Hepatocyte (in vitro differentiated cells): ENCODE results near the gene TBC1D32. TPM values are rescaled to one million over a fixed set of nuclear protein-coding genes. Genes with fewer than 3 reads are reported as not detected.

Source experiments
- DNase-seq: peaks from one replicate; pipeline ENCODE4 v3.0.0-alpha.2; 2016; ENCODE audit warnings: low spot score
- H2AFZ ChIP-seq: fragments of 200-600 bp; sonication (generic); 2 replicates; pipeline ENCODE4 v1.6.0; 2016; ENCODE audit warnings: antibody characterized with exemption, mild to moderate bottlenecking
- H3K27ac ChIP-seq: fragments of 200-600 bp; sonication (generic); 2 replicates; pipeline ENCODE4 v1.5.1; 2016; ENCODE audit warnings: mild to moderate bottlenecking
- H3K27me3 ChIP-seq: fragments of 200-600 bp; sonication (generic); 2 replicates; pipeline ENCODE4 v1.6.1; 2016
- H3K36me3 ChIP-seq: fragments of 200-600 bp; sonication (generic); replicated peaks from 2 replicates; pipeline ENCODE4 v1.5.1; 2016; ENCODE audit warnings: low read depth; ENCODE audit not compliant: insufficient read depth
- H3K4me1 ChIP-seq: fragments of 200-600 bp; sonication (generic); 2 replicates; pipeline ENCODE4 v1.5.1; 2016; ENCODE audit warnings: mild to moderate bottlenecking, moderate library complexity; ENCODE audit not compliant: insufficient read depth
- H3K4me2 ChIP-seq: fragments of 200-600 bp; sonication (generic); 2 replicates; pipeline ENCODE4 v1.6.0; 2016
- H3K4me3 ChIP-seq: fragments of 200-600 bp; sonication (generic); 2 replicates; pipeline ENCODE4 v1.5.1; 2016; ENCODE audit warnings: mild to moderate bottlenecking
- H3K79me2 ChIP-seq: fragments of 200-600 bp; sonication (generic); 2 replicates; pipeline ENCODE4 v1.6.0; 2017; ENCODE audit warnings: mild to moderate bottlenecking
- H3K9me2 ChIP-seq: fragments of 200-600 bp; sonication (generic); replicated peaks from 2 replicates; pipeline ENCODE4 v1.6.0; 2017; ENCODE audit warnings: mild to moderate bottlenecking; ENCODE audit not compliant: insufficient read depth
- H3K9me3 ChIP-seq: fragments of 200-600 bp; sonication (generic); 2 replicates; pipeline ENCODE4 v1.5.1; 2016; ENCODE audit warnings: low read depth, mild to moderate bottlenecking
- H4K20me1 ChIP-seq: fragments of 200-600 bp; sonication (generic); 2 replicates; pipeline ENCODE4 v1.6.0; 2016; ENCODE audit warnings: mild to moderate bottlenecking; ENCODE audit not compliant: insufficient read depth, poor library complexity, severe bottlenecking
- EZH2 ChIP-seq: fragments of 200-600 bp; sonication (generic); IDR thresholded peaks from 2 replicates; pipeline ENCODE4 v1.6.1; 2016; ENCODE audit warnings: antibody characterized with exemption, mild to moderate bottlenecking, borderline replicate concordance
- EZH2phosphoT487 ChIP-seq: fragments of 200-600 bp; sonication (generic); IDR thresholded peaks from one replicate; pipeline ENCODE4 v1.6.1; 2018; ENCODE audit warnings: antibody characterized with exemption, mild to moderate bottlenecking, low read depth, moderate library complexity; ENCODE audit not compliant: unreplicated experiment, severe bottlenecking
- WGBS: methylation state at CpG from one replicate; pipeline ENCODE4 v1.1.6; 2016; ENCODE audit warnings: low lambda C conversion rate; ENCODE audit errors: missing lambda C conversion rate; 5-methylcytosine and 5-hydroxymethylcytosine counted together
- polyA plus RNA-seq: library from polyadenylated mRNA; unstranded; fragments of >200 nt; fragmentation: Nextera tagmentation; extraction: Ambion mirVana; gene quantifications from 2 replicates; pipeline ENCODE4 v1.2.1, GENCODE V29; 2016
- total RNA-seq: library from RNA; depleted of rRNA; stranded (reverse); fragments of >200 nt; gene quantifications from 2 replicates; pipeline ENCODE4 v1.2.3, GENCODE V29; 2014
- TF ChIP-seq, protein P1 (sequence below): fragments of 200-600 bp; sonication (generic); IDR thresholded peaks from 2 replicates; pipeline ENCODE4 v1.5.1; 2016; ENCODE audit warnings: antibody characterized with exemption, mild to moderate bottlenecking; ENCODE audit not compliant: poor library complexity

The TBC1D32 gene, protein sequence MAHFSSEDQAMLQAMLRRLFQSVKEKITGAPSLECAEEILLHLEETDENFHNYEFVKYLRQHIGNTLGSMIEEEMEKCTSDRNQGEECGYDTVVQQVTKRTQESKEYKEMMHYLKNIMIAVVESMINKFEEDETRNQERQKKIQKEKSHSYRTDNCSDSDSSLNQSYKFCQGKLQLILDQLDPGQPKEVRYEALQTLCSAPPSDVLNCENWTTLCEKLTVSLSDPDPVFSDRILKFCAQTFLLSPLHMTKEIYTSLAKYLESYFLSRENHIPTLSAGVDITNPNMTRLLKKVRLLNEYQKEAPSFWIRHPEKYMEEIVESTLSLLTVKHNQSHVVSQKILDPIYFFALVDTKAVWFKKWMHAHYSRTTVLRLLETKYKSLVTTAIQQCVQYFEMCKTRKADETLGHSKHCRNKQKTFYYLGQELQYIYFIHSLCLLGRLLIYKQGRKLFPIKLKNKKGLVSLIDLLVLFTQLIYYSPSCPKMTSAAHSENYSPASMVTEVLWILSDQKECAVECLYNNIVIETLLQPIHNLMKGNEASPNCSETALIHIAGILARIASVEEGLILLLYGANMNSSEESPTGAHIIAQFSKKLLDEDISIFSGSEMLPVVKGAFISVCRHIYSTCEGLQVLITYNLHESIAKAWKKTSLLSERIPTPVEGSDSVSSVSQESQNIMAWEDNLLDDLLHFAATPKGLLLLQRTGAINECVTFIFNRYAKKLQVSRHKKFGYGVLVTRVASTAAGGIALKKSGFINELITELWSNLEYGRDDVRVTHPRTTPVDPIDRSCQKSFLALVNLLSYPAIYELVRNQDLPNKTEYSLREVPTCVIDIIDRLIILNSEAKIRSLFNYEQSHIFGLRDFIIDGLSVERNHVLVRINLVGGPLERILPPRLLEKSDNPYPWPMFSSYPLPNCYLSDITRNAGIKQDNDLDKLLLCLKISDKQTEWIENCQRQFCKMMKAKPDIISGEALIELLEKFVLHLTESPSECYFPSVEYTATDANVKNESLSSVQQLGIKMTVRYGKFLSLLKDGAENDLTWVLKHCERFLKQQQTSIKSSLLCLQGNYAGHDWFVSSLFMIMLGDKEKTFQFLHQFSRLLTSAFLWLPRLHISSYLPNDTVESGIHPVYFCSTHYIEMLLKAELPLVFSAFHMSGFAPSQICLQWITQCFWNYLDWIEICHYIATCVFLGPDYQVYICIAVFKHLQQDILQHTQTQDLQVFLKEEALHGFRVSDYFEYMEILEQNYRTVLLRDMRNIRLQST
- total RNA-seq (9.9 and 16.6 TPM in 2 replicates), polyA plus RNA-seq (3.7 and 5.2 TPM in 2 replicates)

DNA sequence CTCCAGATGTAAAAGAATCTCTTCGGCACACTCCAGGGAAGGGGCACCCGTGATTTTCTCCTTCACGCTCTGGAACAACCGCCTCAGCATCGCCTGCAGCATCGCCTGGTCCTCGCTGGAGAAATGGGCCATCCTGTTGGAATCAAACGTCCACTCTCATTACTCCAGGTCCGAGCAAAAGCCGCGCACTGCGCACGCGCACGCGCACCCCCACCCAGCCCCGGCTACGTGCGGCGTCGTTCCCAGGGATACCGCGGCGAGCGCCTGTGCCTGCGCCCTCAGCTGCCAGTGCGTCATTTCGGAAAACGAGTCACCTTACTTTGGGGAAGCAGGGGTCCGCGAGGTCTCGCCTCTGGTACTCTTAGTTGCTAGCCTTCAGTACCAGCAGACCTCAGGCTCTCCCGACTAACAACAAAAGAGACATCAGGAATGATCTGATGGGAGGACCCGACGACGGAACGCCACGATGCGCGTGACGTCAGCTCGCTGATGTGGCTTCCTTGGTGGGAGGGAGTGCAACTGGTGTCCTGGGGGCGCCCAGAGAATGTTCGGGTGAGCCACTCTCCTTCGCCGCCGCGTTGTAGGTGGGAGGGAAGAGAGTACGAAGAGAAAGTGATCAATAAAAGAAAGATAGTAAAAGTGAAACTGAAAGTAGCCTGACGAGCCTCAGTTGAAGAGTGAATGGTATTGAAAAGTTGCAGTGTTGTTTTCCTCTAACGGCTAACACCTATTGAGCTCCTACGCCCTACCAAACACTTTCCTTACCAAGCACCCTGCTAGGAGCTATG lies at the start of gene TBC1D32:
TBC1D32 (minus strand) TSS at position 182 of the 788 bp plus-strand sequence; CDS start at position 132, 50 bp downstream.
- no peaks in the 10 kb centered on the region for H3K27me3 ChIP-seq
- peak; percentile 95 for DNase-seq
- H3K4me1 ChIP-seq, result no peaks in the 10 kb centered on the region
- no peaks in the 10 kb centered on the region for H4K20me1 ChIP-seq
- H2AFZ ChIP-seq, result peak within 1 kb of the TSS; percentile 64
- peak within 1 kb of the TSS; percentile 96 for H3K27ac ChIP-seq
- H3K36me3 ChIP-seq, result no peaks in the 10 kb centered on the region
- H3K4me2 ChIP-seq, result peak within 1 kb of the TSS; percentile 72
- H3K4me3 ChIP-seq, result peak within 1 kb of the TSS; percentile 35
- H3K9me3 ChIP-seq, result no peaks in the 10 kb centered on the region
- H3K9me2 ChIP-seq, result no peaks in the 10 kb centered on the region
- H3K79me2 ChIP-seq, result peaks cover 10% of the 10 kb centered on the region
- no peak for TF ChIP-seq EZH2
- 2% methylated on average over 52 of the region's 52 CpGs for WGBS

DNA sequence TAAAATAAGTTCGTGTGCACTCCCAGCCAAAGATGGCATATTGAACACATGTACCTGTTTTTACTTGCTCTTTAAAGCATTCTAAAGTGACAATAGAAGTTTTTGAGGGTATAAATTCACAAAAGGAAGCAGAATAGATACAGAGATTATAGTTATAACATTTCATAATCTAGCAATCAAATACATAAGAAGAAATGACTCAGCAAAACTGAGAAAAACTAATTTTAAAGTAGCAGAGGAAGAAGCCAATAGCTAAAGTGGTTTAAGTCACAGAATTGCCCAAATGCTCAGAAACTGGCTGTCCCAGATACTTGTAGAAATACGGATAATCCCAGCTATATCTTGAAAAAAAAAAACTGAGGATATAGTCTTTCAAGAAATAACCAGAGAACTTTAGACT lies 49.2 kb upstream of the TBC1D32 start:
- TF ChIP-seq EZH2phosphoT487, result no peak
- TF ChIP-seq EZH2, result no peak
- TF ChIP-seq, protein P1, sequence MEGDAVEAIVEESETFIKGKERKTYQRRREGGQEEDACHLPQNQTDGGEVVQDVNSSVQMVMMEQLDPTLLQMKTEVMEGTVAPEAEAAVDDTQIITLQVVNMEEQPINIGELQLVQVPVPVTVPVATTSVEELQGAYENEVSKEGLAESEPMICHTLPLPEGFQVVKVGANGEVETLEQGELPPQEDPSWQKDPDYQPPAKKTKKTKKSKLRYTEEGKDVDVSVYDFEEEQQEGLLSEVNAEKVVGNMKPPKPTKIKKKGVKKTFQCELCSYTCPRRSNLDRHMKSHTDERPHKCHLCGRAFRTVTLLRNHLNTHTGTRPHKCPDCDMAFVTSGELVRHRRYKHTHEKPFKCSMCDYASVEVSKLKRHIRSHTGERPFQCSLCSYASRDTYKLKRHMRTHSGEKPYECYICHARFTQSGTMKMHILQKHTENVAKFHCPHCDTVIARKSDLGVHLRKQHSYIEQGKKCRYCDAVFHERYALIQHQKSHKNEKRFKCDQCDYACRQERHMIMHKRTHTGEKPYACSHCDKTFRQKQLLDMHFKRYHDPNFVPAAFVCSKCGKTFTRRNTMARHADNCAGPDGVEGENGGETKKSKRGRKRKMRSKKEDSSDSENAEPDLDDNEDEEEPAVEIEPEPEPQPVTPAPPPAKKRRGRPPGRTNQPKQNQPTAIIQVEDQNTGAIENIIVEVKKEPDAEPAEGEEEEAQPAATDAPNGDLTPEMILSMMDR, result no peak
- no peaks in the 10 kb centered on the region for H3K9me2 ChIP-seq
- H4K20me1 ChIP-seq, result no peaks in the 10 kb centered on the region
- H2AFZ ChIP-seq, result no peak overlapping the region
- H3K4me1 ChIP-seq, result peaks cover 24% of the 10 kb centered on the region
- 78% methylated on average over 2 of the region's 2 CpGs for WGBS
- peak overlapping the region; percentile 64 for H3K27ac ChIP-seq
- no peaks in the 10 kb centered on the region for H3K36me3 ChIP-seq
- no peak overlapping the region for H3K4me2 ChIP-seq
- no peaks in the 10 kb centered on the region for H3K79me2 ChIP-seq
- no peaks in the 10 kb centered on the region for H3K9me3 ChIP-seq
- no peak overlapping the region for H3K4me3 ChIP-seq
- H3K27me3 ChIP-seq, result no peaks in the 10 kb centered on the region
- no peak for DNase-seq

DNA sequence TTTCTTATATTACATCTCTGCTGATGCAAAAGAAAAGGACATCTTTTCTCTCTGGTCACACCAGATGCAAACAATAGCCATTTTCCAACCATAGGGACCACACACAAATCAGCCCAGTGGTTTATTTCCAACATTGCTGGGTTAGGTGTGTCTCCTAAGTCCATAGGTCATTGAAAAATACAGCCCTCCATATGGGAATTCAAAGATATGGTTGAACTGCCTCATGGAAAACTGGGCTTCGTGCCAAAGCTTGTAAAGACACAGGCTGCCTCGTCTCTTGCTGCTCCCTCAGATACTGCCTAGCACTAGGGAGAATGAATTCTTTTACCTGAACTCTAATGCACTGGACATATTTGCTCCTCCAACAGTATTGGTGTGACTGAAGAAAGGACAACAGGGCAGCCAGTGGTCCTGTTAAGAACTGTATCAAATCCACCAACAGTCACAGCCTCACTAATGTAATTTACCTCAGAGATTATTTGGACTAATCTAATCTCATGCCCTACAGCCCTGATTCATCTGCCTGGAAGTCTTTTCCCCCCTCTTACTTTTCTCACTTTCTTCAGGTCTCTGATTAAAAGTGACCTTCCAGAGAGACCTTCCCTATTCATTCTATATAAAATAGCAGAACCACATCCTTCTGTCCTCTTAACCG lies 48.3 kb upstream of the TBC1D32 start:
- H3K36me3 ChIP-seq, result no peaks in the 10 kb centered on the region
- H3K4me2 ChIP-seq, result no peak overlapping the region
- no peak overlapping the region for H3K4me3 ChIP-seq
- H4K20me1 ChIP-seq, result no peaks in the 10 kb centered on the region
- peaks cover 24% of the 10 kb centered on the region for H3K4me1 ChIP-seq
- no peak overlapping the region for H2AFZ ChIP-seq
- no peaks in the 10 kb centered on the region for H3K9me3 ChIP-seq
- no peaks in the 10 kb centered on the region for H3K9me2 ChIP-seq
- no peaks in the 10 kb centered on the region for H3K27me3 ChIP-seq
- peak; percentile 89 for DNase-seq
- no peaks in the 10 kb centered on the region for H3K79me2 ChIP-seq
- 37% methylated on average over 3 of the region's 3 CpGs for WGBS
- peak overlapping the region; percentile 64 for H3K27ac ChIP-seq
- no peak for TF ChIP-seq EZH2phosphoT487
- TF ChIP-seq, protein P1, result no peak
- TF ChIP-seq EZH2, result no peak
